Thoracic aorta (tissue), 2 donors: Measurements from ENCODE around the gene PEX13. TPM values are rescaled to one million over a fixed set of nuclear protein-coding genes. Genes with fewer than 3 reads are reported as not detected.
A peak's percentile ranks its signal among the peaks of the same experiment; 100 is the strongest.

Experiments
- ATAC-seq: fragments of 150-250 bp; one replicate; pipeline ENCODE4 v1.8.0; 2017; ENCODE audit warnings: low read depth; ENCODE audit not compliant: insufficient number of reproducible peaks, low FRiP score
- DNase-seq: peaks from one replicate; pipeline ENCODE4 v3.0.0-alpha.2; 2020; ENCODE audit warnings: low spot score
- H3K27ac ChIP-seq, 2 donors: fragments of 200-600 bp; sonication (generic); 1 replicate in 1 of 2; 2 replicates in 1 of 2; pipeline ENCODE4 v1.5.1; 2016; ENCODE audit warnings: mild to moderate bottlenecking in 2 of 2, moderate library complexity in 2 of 2
- H3K27me3 ChIP-seq: fragments of 200-600 bp; sonication (generic); replicated peaks from 2 replicates; pipeline ENCODE4 v1.6.0; 2016; ENCODE audit warnings: mild to moderate bottlenecking; ENCODE audit not compliant: insufficient read depth
- H3K36me3 ChIP-seq: fragments of 200-600 bp; sonication (generic); one replicate; pipeline ENCODE4 v1.5.1; 2016
- H3K4me1 ChIP-seq, 2 donors: fragments of 200-600 bp; sonication (generic); 1 replicate in 1 of 2; 2 replicates in 1 of 2; pipeline versions ENCODE4 v1.5.1 to v1.6.0; 2016; ENCODE audit warnings: low read depth in 2 of 2, mild to moderate bottlenecking in 1 of 2; ENCODE audit not compliant: control insufficient read depth in 1 of 2
- H3K4me3 ChIP-seq: fragments of 200-600 bp; sonication (generic); 2 replicates; pipeline ENCODE4 v1.5.1; 2016; ENCODE audit warnings: mild to moderate bottlenecking
- H3K9me3 ChIP-seq: fragments of 200-600 bp; sonication (generic); 2 replicates; pipeline ENCODE4 v1.5.1; 2016
- total RNA-seq, 2 donors: library from RNA; depleted of rRNA; stranded (reverse); fragments of >200 nt; gene quantifications; one replicate each; pipeline versions ENCODE4 v1.1.0 to v1.2.3, GENCODE V29; 2016
- TF ChIP-seq, protein P1 (sequence below): fragments of 200-600 bp; sonication (generic); IDR thresholded peaks from one replicate; pipeline ENCODE4 v1.5.1; 2019; ENCODE audit warnings: antibody characterized with exemption

The PEX13 gene
- total RNA-seq, 2 donors from 2014 or later = 47.8 to 60.1 TPM

DNA sequence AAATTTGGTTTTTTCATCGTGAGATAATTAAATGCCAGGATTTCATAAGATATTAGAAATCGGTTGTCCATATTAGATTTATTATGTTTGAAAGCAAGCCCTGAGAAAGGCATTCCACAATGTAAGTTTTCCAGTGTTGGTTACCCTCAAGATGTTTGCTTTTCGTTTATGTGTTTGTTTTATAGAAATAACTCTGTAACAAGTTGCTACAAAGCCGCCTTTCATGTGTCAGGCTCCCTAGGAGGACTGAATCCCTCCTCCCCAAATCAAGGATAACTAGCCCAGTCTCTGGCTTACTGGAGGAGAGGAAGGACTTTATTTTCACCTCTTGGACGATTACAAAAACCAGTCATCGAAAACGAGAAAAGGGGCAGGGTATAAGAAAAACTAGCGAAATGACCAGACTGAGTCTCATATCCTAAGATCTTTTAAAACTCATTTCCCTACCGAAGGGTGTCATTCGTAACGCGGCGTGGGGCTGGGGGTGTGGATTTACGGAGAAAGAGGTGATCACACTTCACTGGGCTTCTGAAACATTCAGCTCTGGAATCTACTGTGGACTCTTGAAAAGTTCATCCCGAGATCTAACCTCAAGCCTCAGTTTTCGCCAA is 1.0 kb upstream of the PEX13 start:
- H3K27ac ChIP-seq = peak overlapping the region; percentile 79 to 84
- no peaks in the 10 kb centered on the region for H3K27me3 ChIP-seq
- ATAC-seq = no peak
- H3K4me1 ChIP-seq = peaks cover 23 to 35% of the 10 kb centered on the region in 2 donors
- TF ChIP-seq, protein P1, sequence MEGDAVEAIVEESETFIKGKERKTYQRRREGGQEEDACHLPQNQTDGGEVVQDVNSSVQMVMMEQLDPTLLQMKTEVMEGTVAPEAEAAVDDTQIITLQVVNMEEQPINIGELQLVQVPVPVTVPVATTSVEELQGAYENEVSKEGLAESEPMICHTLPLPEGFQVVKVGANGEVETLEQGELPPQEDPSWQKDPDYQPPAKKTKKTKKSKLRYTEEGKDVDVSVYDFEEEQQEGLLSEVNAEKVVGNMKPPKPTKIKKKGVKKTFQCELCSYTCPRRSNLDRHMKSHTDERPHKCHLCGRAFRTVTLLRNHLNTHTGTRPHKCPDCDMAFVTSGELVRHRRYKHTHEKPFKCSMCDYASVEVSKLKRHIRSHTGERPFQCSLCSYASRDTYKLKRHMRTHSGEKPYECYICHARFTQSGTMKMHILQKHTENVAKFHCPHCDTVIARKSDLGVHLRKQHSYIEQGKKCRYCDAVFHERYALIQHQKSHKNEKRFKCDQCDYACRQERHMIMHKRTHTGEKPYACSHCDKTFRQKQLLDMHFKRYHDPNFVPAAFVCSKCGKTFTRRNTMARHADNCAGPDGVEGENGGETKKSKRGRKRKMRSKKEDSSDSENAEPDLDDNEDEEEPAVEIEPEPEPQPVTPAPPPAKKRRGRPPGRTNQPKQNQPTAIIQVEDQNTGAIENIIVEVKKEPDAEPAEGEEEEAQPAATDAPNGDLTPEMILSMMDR = no peak
- peak overlapping the region; percentile 86 for H3K4me3 ChIP-seq
- peaks cover 3% of the 10 kb centered on the region for H3K36me3 ChIP-seq
- no peak for DNase-seq
- no peaks in the 10 kb centered on the region for H3K9me3 ChIP-seq

DNA sequence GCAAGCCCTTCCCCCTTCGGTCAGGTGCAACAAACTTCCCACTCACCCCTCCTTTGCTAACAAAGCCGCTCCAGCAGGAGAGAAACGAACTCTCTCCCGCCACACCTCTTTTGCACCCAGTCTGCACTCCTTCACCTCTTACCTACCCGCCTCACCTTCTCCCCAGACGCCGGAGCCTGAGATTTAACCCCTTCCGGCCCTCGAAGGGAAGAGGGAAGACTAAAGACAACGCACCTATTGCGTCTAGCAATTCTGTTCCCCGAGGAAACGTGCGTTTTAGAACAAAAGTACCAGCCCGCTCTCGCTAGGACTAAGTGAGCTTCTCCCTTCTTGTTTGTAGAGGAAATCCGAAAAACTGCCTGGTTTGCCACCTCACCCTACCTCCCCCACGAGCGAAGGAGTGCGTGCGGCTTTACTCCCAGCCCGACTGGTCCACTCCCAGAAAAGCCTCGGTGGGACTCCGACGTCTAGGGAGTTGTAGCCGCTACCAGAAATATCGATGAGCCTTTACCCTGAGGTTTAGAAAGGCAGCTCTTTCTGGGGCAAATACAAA is 441 bp upstream of the PEX13 start:
- Histone ChIP-seq H3K9me3 (no peaks in the 10 kb centered on the region), H3K4me3 (peak overlapping the region; percentile 86), H3K27me3 (no peaks in the 10 kb centered on the region), H3K36me3 (peaks cover 9% of the 10 kb centered on the region), H3K27ac (peak overlapping the region; percentile 79 to 84), H3K4me1 (peaks cover 23 to 33% of the 10 kb centered on the region in 2 donors)
- ATAC-seq (peak; percentile 75), DNase-seq (peak; percentile 14)
- TF ChIP-seq, protein P1 = no peak

- peaks cover 23 to 29% of the 10 kb centered on the region in 2 donors for H3K4me1 ChIP-seq
- DNase-seq (no peak), ATAC-seq (peak; percentile 64)
- no peaks in the 10 kb centered on the region for H3K9me3 ChIP-seq
- TF ChIP-seq, protein P1 = no peak
- peak overlapping the region; percentile 86 for H3K4me3 ChIP-seq
- peak overlapping the region; percentile 79 to 84 for H3K27ac ChIP-seq
- peaks cover 9% of the 10 kb centered on the region for H3K36me3 ChIP-seq
- no peaks in the 10 kb centered on the region for H3K27me3 ChIP-seq
These were observed 817 bp downstream of the PEX13 start for GRCh38 chr2:61018318-61018755.

DNA sequence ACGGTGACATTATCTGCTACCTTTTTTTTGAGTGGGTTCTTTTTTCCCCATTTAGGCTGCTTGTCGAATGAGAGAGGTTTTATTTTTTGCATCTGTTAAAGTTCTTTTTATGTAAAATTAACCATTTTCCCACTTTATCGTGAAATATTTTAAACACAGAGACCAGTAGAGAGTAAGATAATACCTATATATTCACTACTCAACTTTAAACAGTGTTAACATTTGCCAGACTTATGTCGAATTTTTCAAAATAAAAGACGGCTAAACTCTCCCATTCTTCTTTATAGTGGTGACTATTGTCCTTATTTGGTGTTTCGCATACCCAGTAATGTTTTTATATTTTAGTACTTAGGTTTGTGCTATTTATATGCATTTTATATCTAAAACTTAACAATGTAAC is 1.3 kb downstream of the PEX13 start:
- H3K27ac ChIP-seq = peak overlapping the region in 1 of 2 donors; percentile 79
- H3K4me1 ChIP-seq = peaks cover 23 to 29% of the 10 kb centered on the region in 2 donors
- peak overlapping the region; percentile 86 for H3K4me3 ChIP-seq
- DNase-seq (no peak), ATAC-seq (no peak)
- peaks cover 9% of the 10 kb centered on the region for H3K36me3 ChIP-seq
- no peaks in the 10 kb centered on the region for H3K9me3 ChIP-seq
- H3K27me3 ChIP-seq = no peaks in the 10 kb centered on the region
- TF ChIP-seq, protein P1 = no peak

DNA sequence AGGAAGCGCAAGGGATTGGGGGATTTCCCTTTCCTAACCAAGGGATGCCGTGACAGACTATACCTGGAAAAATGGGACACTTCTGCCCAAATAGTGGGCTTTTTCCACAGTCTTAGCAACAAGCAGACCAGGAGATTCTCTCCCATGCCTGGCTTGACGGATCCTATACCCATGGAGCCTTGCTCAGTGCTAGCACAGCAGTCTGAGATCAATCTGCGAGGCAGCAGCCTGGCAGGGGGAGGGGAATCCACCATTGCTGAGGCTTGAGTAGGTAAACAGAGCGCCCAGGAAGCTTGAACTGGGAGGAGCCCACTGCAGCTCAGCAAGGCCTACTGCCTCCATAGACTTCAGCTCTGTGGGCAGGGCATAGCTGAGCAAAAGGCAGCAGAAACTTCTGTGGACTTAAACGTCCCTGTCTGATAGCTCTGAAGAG is 3.7 kb downstream of the PEX13 start:
- no peak overlapping the region for H3K27ac ChIP-seq
- H3K27me3 ChIP-seq = no peaks in the 10 kb centered on the region
- no peak overlapping the region for H3K4me3 ChIP-seq
- DNase-seq (no peak), ATAC-seq (no peak)
- H3K36me3 ChIP-seq = peaks cover 9% of the 10 kb centered on the region
- H3K4me1 ChIP-seq = peaks cover 17 to 25% of the 10 kb centered on the region in 2 donors
- no peaks in the 10 kb centered on the region for H3K9me3 ChIP-seq
- TF ChIP-seq, protein P1 = no peak
